Lower leg skin (tissue), 4 donors: ENCODE results near the gene OTUD3. TPM values are rescaled to one million over a fixed set of nuclear protein-coding genes. Genes with fewer than 3 reads are reported as not detected.
"Not testable (repeated sequence)": the region's sequence is repeated elsewhere in the genome, so short reads cannot be mapped to it uniquely, and the experiment has no call there.

Source experiments
- DNase-seq, 2 donors: peaks; one replicate each; pipeline ENCODE4 v3.0.0-alpha.2; 2019; ENCODE audit warnings: low spot score in 2 of 2
- H3K4me3 ChIP-seq: fragments of 200-600 bp; sonication (generic); 2 replicates; pipeline ENCODE4 v1.5.1; 2017; ENCODE audit warnings: mild to moderate bottlenecking, low read depth; ENCODE audit not compliant: poor library complexity, severe bottlenecking
- CTCF ChIP-seq, 3 donors: fragments of 450-650 bp; IDR thresholded peaks; one replicate each; pipeline ENCODE4 v1.5.1; 2016; ENCODE audit warnings: antibody characterized with exemption in 3 of 3, mild to moderate bottlenecking in 3 of 3, moderate library complexity in 2 of 3
- POLR2A ChIP-seq, 2 donors: fragments of 450-650 bp; IDR thresholded peaks; one replicate each; pipeline ENCODE4 v1.6.1; 2016 to 2017; ENCODE audit warnings: antibody characterized with exemption in 2 of 2, mild to moderate bottlenecking in 1 of 2, moderate library complexity in 1 of 2
- WGBS, 2 donors: methylation state at CpG; one replicate each; pipeline ENCODE4 v1.1.5; 2018; 5-methylcytosine and 5-hydroxymethylcytosine counted together
- intact Hi-C: fragments of 100-400 bp; cut with DNase I; formaldehyde crosslinking; loops from one replicate; pipeline ENCODE4 v1.15.0; 2023; ENCODE audit warnings: low total_unique reads
- total RNA-seq, 4 donors: library from RNA; depleted of rRNA; stranded (reverse); fragments of >200 nt; gene quantifications; one replicate each; pipeline ENCODE4 v1.1.0, GENCODE V29; 2016

The OTUD3 gene
- total RNA-seq, 4 donors from 2014 or later = 4.7 to 5.9 (median 5.2) TPM

DNA sequence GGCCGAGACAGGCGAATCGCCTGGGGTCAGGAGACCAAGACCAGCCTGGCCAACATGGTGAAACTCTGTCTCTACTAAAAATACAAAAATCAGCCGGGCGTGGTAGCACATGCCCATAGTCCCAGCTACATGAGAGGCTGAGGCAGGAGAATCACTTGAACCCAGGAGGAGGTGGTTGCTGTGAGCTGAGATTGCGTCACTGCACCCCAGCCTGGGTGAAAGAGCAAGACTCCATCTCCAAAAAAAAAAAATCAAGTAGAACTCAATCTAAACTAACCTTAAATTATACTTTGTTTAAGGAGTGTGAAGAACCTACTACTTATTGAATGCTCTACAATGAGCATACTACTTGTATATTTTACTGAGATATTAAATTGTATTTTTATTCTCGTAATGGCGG is 36.6 kb upstream of the OTUD3 start:
- H3K4me3 ChIP-seq = no peak overlapping the region
- no peak for DNase-seq
- TF ChIP-seq POLR2A (IDR thresholded peaks at IDR 0.05) = no peak
- no peak for TF ChIP-seq CTCF (IDR thresholded peaks at IDR 0.05)
- WGBS, 2 donors = 88 to 95% methylated on average over 8 of the region's 8 CpGs
- intact Hi-C loops = no loop called here

DNA sequence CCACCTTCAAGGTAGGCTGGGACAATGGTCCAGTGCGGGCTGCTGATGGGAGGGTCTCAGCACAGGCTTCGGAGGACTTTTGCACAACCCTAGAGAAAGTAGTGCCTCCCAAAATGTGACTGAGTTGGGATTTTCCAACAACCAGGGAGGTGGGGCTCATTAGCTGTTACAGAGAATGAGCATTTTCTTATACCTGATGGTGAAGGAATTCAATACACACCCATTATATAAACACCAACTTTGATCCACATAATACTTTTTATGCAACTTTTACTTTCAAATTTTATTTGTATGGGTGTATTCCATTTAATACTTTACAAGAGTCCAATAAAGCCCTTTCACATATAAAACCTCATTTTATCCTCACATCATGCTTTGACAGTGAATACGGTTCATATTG is 35.9 kb upstream of the OTUD3 start:
- no peak for TF ChIP-seq POLR2A (IDR thresholded peaks at IDR 0.05)
- no peak for TF ChIP-seq CTCF (IDR thresholded peaks at IDR 0.05)
- no peak overlapping the region for H3K4me3 ChIP-seq
- intact Hi-C loops = no loop called here
- WGBS, 2 donors = 91 to 96% methylated on average over 3 of the region's 3 CpGs
- no peak for DNase-seq

- H3K4me3 ChIP-seq, intact Hi-C loops, DNase-seq: not testable (repeated sequence)
- WGBS, 2 donors = 69 to 88% methylated on average over 9 of the region's 9 CpGs
Observed at GRCh38 chr1:19847334-19847733, 34.9 kb upstream of the OTUD3 start.

DNA sequence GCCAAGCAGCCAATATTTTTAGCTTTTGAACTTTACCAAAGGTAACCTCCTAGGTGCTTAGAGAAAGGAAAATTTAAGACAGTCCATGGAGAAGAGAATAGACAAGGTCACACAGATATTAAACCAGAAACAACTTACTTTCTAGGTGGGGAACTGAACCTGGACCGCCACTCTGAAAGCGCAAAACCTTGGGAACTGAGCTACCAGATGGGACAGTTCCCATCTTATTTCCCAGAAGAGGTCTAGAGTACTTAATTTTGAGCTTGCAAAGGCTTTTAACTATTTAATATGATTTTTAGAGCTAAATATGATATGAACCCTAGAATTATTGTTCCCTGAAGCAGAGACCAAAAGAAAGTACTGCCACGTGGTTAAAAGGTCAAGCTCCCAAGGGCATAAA is 32.9 kb upstream of the OTUD3 start:
- H3K4me3 ChIP-seq, intact Hi-C loops, DNase-seq: not testable (repeated sequence)
- 77 to 85% methylated on average over 3 of the region's 3 CpGs for WGBS, 2 donors

- intact Hi-C loops = no loop called here
- DNase-seq = no peak
- no peak overlapping the region for H3K4me3 ChIP-seq
- 30 to 33% methylated on average over 7 of the region's 7 CpGs for WGBS, 2 donors
- TF ChIP-seq CTCF (IDR thresholded peaks at IDR 0.05) = no peak
- TF ChIP-seq POLR2A (IDR thresholded peaks at IDR 0.05) = no peak
Observed at GRCh38 chr1:19850214-19850613, 32.0 kb upstream of the OTUD3 start.

GRCh38 chr1:19852036-19852435 is 30.2 kb upstream of the OTUD3 start:
- WGBS, 2 donors = 64 to 80% methylated on average over 1 of the region's 1 CpG
- no peak for TF ChIP-seq POLR2A (IDR thresholded peaks at IDR 0.05)
- TF ChIP-seq CTCF (IDR thresholded peaks at IDR 0.05) = no peak
- DNase-seq = no peak
- intact Hi-C loops = no loop called here
- no peak overlapping the region for H3K4me3 ChIP-seq

- H3K4me3 ChIP-seq = no peak overlapping the region
- TF ChIP-seq CTCF (IDR thresholded peaks at IDR 0.05) = no peak
- TF ChIP-seq POLR2A (IDR thresholded peaks at IDR 0.05) = no peak
- intact Hi-C loops = no loop called here
- DNase-seq = no peak
Observed at GRCh38 chr1:19854866-19855265, 27.3 kb upstream of the OTUD3 start.
